K562 (cell line): ENCODE results near the gene CSF2. TPM values are rescaled to one million over a fixed set of nuclear protein-coding genes. Genes with fewer than 3 reads are reported as not detected.

Source experiments
- CEBPB ChIP-seq: fragments of 450-650 bp; IDR thresholded peaks from 2 replicates; pipeline ENCODE4 v1.6.1; 2016; ENCODE audit warnings: missing genetic modification characterization, missing compliant biosample characterization
- CHAMP1 ChIP-seq: fragments of 450-650 bp; IDR thresholded peaks from 2 replicates; pipeline ENCODE4 v1.6.1; 2016; ENCODE audit warnings: mild to moderate bottlenecking
- ELF2 ChIP-seq: fragments of 250-450 bp; sonication (Bioruptor Pico); IDR thresholded peaks from 2 replicates; pipeline ENCODE4 v1.5.0; 2021; ENCODE audit warnings: mild to moderate bottlenecking
- RBM39 ChIP-seq: fragments of 200-400 bp; formaldehyde crosslinking; optimal IDR thresholded peaks from 2 replicates; pipeline ENCODE3; 2018; ENCODE audit warnings: low read depth, low read length
- TEAD4 ChIP-seq, 2 experiments: sonication (generic) in 1 of 2; formaldehyde crosslinking in 1 of 2; IDR thresholded peaks; 2 replicates each; pipeline versions ENCODE4 v1.6.1 to v1.8.0; 2012 to 2022; ENCODE audit warnings: borderline replicate concordance in 1 of 2, inconsistent platforms in 1 of 2, low read length in 1 of 2, mild to moderate bottlenecking in 1 of 2, missing genetic modification reagents in 1 of 2
- ZNF586 ChIP-seq: fragments of 450-650 bp; formaldehyde crosslinking; conservative IDR thresholded peaks from 2 replicates; pipeline ENCODE4 v1.4.0; 2020; ENCODE audit warnings: mild to moderate bottlenecking, moderate library complexity
- polyA plus RNA-seq, 8 experiments: library from polyadenylated mRNA; depleted of rRNA in 4 of 8; stranded (reverse) in 5 of 8; unstranded in 3 of 8; fragments of >200 nt; fragmentation: Nextera tagmentation in 2 of 8; fragmentation: Illumina TruSeq in 1 of 8; extraction: Ambion mirVana in 2 of 8; extraction: Trizol in 1 of 8; gene quantifications; 2 replicates each; pipeline versions ENCODE4 v1.2.1 to v1.2.3, GENCODE V29; 2011 to 2014; ENCODE audit warnings: inconsistent platforms in 1 of 8, missing spikeins in 1 of 8
- total RNA-seq, 7 experiments: library from RNA; depleted of rRNA in 6 of 7; stranded (reverse); fragments of >200 nt in 6 of 7; fragmentation: Illumina TruSeq in 2 of 7; extraction: Trizol in 2 of 7; gene quantifications; 2 replicates each; pipeline versions ENCODE4 v1.2.1 to v1.2.3, GENCODE V29; 2011 to 2021; ENCODE audit warnings: low replicate concordance in 1 of 7
- TF ChIP-seq, protein P1 (sequence below), 2 experiments: fragments of 450-650 bp in 1 of 2; sonication (generic) in 1 of 2; formaldehyde crosslinking in 1 of 2; IDR thresholded peaks; 2 replicates each; pipeline versions ENCODE4 v1.7.1 to v1.9.0; 2016 to 2022; ENCODE audit warnings: inconsistent platforms in 1 of 2, mild to moderate bottlenecking in 1 of 2, missing genetic modification reagents in 1 of 2
- TF ChIP-seq, protein P2 (sequence below): fragments of 450-650 bp; formaldehyde crosslinking; IDR thresholded peaks from 2 replicates; pipeline ENCODE4 v1.4.0; 2020; ENCODE audit warnings: mild to moderate bottlenecking, mixed read lengths
- TF ChIP-seq, protein P3 (sequence below), 2 experiments: fragments of 450-650 bp in 1 of 2; sonication (generic) in 1 of 2; formaldehyde crosslinking in 1 of 2; IDR thresholded peaks in 1 of 2; conservative IDR thresholded peaks in 1 of 2; 2 replicates each; pipeline versions ENCODE4 v1.6.1 to v1.8.1; 2016 to 2023; ENCODE audit warnings: mild to moderate bottlenecking in 2 of 2, moderate library complexity in 2 of 2, inconsistent platforms in 1 of 2, missing genetic modification reagents in 1 of 2

The CSF2 gene
- total and polyA plus RNA-seq, 9 of the 15 experiments (the other 6 are each of a cell fraction or from before 2014, with no cell fraction given): 0.25 to 0.29 TPM; not detected in 7

- TF ChIP-seq, protein P1, sequence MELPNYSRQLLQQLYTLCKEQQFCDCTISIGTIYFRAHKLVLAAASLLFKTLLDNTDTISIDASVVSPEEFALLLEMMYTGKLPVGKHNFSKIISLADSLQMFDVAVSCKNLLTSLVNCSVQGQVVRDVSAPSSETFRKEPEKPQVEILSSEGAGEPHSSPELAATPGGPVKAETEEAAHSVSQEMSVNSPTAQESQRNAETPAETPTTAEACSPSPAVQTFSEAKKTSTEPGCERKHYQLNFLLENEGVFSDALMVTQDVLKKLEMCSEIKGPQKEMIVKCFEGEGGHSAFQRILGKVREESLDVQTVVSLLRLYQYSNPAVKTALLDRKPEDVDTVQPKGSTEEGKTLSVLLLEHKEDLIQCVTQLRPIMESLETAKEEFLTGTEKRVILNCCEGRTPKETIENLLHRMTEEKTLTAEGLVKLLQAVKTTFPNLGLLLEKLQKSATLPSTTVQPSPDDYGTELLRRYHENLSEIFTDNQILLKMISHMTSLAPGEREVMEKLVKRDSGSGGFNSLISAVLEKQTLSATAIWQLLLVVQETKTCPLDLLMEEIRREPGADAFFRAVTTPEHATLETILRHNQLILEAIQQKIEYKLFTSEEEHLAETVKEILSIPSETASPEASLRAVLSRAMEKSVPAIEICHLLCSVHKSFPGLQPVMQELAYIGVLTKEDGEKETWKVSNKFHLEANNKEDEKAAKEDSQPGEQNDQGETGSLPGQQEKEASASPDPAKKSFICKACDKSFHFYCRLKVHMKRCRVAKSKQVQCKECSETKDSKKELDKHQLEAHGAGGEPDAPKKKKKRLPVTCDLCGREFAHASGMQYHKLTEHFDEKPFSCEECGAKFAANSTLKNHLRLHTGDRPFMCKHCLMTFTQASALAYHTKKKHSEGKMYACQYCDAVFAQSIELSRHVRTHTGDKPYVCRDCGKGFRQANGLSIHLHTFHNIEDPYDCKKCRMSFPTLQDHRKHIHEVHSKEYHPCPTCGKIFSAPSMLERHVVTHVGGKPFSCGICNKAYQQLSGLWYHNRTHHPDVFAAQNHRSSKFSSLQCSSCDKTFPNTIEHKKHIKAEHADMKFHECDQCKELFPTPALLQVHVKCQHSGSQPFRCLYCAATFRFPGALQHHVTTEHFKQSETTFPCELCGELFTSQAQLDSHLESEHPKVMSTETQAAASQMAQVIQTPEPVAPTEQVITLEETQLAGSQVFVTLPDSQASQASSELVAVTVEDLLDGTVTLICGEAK (IDR thresholded peaks at IDR 0.05): no peak
- TF ChIP-seq, protein P1 (CRISPR knock-in tag; IDR thresholded peaks at IDR 0.05): no peak
- no peak for TF ChIP-seq ELF2
- TF ChIP-seq, protein P2, sequence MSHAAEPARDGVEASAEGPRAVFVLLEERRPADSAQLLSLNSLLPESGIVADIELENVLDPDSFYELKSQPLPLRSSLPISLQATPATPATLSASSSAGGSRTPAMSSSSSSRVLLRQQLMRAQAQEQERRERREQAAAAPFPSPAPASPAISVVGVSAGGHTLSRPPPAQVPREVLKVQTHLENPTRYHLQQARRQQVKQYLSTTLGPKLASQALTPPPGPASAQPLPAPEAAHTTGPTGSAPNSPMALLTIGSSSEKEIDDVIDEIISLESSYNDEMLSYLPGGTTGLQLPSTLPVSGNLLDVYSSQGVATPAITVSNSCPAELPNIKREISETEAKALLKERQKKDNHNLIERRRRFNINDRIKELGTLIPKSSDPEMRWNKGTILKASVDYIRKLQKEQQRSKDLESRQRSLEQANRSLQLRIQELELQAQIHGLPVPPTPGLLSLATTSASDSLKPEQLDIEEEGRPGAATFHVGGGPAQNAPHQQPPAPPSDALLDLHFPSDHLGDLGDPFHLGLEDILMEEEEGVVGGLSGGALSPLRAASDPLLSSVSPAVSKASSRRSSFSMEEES: no peak
- no peak for TF ChIP-seq TEAD4 (IDR thresholded peaks at IDR 0.05; ENCODE audit: low read length)
- TF ChIP-seq TEAD4 (CRISPR knock-in tag; IDR thresholded peaks at IDR 0.05; ENCODE audit: borderline replicate concordance): no peak
- no peak for TF ChIP-seq RBM39
- TF ChIP-seq CEBPB: no peak
- TF ChIP-seq, protein P3, sequence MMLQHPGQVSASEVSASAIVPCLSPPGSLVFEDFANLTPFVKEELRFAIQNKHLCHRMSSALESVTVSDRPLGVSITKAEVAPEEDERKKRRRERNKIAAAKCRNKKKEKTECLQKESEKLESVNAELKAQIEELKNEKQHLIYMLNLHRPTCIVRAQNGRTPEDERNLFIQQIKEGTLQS (IDR thresholded peaks at IDR 0.05): no peak
- TF ChIP-seq, protein P3 (CRISPR knock-in tag; conservative IDR thresholded peaks at IDR 0.05): no peak
- no peak for TF ChIP-seq ZNF586
- TF ChIP-seq CHAMP1: no peak
- TF ChIP-seq, all 486 proteins: peak for 0
These were observed 41.4 kb upstream of the CSF2 start (continued) for GRCh38 chr5:132032196-132032595.
